Esophagus squamous epithelium (tissue), 4 donors: ENCODE measurements around the gene BOLA2B.

Experiments used
- POLR2A ChIP-seq, 4 donors: fragments of 450-650 bp; IDR thresholded peaks; one replicate each; pipeline ENCODE4 v1.6.1; 2017; ENCODE audit warnings: antibody characterized with exemption in 4 of 4, mild to moderate bottlenecking in 4 of 4, moderate library complexity in 3 of 4
- TF ChIP-seq, protein P1 (sequence below), 6 experiments: fragments of 450-650 bp in 4 of 6; fragments of 200-600 bp in 2 of 6; sonication (generic) in 2 of 6; IDR thresholded peaks; one replicate each; pipeline ENCODE4 v1.5.1; 2016 to 2019; ENCODE audit warnings: antibody characterized with exemption in 6 of 6, mild to moderate bottlenecking in 4 of 6, moderate library complexity in 4 of 6

- TF ChIP-seq, protein P1, sequence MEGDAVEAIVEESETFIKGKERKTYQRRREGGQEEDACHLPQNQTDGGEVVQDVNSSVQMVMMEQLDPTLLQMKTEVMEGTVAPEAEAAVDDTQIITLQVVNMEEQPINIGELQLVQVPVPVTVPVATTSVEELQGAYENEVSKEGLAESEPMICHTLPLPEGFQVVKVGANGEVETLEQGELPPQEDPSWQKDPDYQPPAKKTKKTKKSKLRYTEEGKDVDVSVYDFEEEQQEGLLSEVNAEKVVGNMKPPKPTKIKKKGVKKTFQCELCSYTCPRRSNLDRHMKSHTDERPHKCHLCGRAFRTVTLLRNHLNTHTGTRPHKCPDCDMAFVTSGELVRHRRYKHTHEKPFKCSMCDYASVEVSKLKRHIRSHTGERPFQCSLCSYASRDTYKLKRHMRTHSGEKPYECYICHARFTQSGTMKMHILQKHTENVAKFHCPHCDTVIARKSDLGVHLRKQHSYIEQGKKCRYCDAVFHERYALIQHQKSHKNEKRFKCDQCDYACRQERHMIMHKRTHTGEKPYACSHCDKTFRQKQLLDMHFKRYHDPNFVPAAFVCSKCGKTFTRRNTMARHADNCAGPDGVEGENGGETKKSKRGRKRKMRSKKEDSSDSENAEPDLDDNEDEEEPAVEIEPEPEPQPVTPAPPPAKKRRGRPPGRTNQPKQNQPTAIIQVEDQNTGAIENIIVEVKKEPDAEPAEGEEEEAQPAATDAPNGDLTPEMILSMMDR (IDR thresholded peaks at IDR 0.05): no peak
- TF ChIP-seq POLR2A (IDR thresholded peaks at IDR 0.05): no peak
Measured at GRCh38 chr16:30166202-30166902, 27.1 kb downstream of the BOLA2B start.
